ENCODE measurements around the gene PPP4C. TPM values are rescaled to one million over a fixed set of nuclear protein-coding genes. Genes with fewer than 3 reads are reported as not detected.
A peak's percentile ranks its signal among the peaks of the same experiment; 100 is the strongest.

PPP4C gene
- polyA plus RNA-seq, 4 donors = 82.0 to 120 (median 90.5) TPM

DNA sequence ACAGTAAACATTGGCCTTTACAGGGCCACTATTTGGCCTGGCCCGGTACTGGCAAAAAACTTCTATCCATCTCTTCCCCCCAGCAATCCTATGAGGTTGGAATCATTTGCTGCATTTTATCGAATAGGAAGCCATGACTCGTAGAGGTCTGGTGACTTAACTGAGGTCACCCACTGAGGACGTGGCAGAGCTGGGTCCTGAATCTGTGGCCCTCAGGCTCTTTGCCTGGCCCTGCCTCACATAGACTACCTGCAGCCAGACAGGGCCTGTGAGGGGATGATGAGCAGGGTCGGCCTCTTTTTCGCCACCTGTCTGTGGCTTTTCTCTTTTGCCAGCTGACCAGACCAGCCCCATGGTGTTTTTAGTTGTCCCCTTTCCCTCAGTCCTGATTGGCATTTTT lies 1.9 kb downstream of the PPP4C start:
- no peak for DNase-seq (ENCODE audit: low read depth in 4 of 4, low spot score in 3 of 4)

DNA sequence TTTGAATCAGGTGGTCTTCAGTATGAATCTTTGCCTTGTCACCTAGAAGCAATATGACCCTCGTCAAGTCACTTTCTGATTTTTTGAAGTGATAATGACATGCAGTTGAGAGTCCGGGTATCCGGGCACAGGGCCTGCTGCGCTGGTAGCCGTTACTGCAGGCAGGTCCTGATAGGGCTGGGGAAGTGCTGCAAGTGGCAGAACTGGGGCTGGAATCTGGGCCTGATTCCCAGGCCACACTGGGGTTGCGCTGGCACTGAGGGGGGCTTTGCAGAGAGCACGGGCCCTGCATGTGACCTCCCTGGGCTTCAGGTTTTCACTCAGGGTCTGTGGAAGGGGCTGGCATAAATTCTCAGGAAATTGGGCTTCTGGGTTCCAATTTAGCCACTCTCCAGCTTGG lies 3.0 kb downstream of the PPP4C start:
- no peak for DNase-seq (ENCODE audit: low read depth in 4 of 4, low spot score in 3 of 4)

DNA sequence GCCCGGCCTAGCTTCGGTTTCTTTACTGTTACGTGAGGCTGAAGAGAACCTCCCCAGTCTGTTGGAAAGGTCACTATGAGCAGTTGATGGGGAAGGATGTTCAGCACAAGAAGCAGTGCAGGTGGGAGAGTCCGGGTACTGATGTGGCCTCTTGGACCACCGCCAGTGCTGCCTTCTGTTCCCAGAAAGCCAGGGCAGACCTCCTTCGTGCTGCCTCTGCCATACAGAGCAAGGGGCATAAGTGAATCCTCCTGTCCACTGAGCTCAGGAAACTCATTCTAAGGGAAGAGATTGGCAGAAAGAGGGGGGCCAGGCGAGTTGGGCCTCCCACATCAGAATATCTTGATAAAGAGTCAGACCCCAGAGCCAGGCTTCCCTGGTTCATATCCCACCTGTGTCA lies 3.7 kb downstream of the PPP4C start:
- DNase-seq (ENCODE audit: low read depth in 4 of 4, low spot score in 3 of 4) = no peak

DNA sequence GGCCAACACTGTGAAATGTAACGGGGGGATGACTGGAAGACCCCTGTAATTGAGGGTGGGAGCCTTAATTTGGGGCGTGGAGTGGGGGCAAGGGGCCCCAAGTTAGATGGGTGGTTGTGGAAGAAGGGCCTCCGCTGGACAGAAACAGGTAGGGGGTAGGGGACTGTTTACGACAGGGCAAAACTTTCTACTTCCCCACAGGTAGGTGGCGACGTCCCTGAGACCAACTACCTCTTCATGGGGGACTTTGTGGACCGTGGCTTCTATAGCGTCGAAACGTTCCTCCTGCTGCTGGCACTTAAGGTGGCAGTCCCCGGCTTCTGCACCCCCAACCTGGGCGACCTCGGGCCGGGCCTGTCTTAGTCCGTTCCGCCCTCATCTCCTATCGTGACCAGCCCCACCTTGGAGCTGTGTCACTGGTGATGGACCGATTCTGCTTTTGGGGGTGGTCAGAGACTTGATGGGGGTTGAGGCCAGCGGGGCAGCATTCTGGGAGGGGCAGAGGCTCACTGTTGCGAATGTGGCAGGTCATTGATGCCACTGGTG lies 6.8 kb downstream of the PPP4C start:
- DNase-seq (ENCODE audit: low read depth in 4 of 4, low spot score in 3 of 4) = no peak

DNA sequence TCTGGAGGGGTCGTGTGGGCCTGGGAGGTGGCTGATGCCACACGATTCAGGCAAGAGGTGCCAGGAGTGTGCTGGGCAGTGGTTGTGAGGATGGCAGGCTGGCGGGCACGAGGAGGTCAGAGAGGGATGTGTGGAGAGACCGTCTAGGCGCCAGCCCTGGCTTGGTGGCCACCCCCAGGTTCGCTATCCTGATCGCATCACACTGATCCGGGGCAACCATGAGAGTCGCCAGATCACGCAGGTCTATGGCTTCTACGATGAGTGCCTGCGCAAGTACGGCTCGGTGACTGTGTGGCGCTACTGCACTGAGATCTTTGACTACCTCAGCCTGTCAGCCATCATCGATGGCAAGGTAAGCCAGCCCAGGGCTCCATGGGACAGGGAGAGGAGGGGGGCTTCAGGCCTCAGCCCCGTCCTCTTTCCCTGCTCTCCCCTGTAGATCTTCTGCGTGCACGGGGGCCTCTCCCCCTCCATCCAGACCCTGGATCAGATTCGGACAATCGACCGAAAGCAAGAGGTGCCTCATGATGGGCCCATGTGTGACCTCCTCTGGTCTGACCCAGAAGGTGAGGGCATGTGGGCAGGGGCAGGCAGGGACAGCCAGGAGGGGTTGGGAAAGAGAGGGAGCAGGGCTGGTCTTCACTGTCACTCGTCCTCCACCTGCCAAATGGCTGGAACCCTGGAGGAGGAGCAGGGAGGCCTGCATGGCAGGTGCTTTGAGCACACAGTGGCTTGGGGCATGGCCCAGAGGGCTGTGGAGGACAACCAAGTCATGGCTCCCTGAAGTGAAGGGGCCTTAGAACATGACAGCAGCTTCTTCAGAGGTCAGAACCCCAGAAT lies 7.6 kb downstream of the PPP4C start:
- DNase-seq (ENCODE audit: low read depth in 4 of 4, low spot score in 3 of 4) = no peak

DNA sequence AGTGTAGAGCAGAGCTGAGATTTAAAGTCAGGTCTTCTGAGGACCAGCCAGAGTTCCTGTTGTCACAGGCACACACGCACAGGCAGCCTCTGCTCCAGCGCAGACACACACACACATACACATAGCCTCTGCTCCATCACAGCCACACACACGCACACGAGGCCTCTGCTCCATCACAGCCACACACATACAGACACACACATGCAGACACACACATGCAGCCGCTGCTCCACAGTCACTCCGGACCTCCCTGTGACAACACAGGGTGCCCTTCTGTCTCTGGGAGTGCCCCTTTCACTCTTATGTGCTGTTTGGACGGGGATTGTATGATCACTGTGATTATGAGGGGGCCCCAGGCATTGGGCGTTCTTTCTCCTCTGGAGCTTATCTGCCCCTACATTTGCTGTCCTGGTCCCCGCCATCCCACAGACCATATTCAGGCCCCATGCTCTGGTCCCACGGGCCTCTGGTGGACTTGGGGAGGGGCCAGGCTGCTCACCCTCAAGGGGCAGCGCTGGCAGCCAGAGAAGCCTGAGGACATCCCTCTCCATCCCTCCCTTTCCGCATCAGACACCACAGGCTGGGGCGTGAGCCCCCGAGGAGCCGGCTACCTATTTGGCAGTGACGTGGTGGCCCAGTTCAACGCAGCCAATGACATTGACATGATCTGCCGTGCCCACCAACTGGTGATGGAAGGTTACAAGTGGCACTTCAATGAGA lies 8.5 kb downstream of the PPP4C start:
- no peak for DNase-seq (ENCODE audit: low read depth in 4 of 4, low spot score in 3 of 4)

DNA sequence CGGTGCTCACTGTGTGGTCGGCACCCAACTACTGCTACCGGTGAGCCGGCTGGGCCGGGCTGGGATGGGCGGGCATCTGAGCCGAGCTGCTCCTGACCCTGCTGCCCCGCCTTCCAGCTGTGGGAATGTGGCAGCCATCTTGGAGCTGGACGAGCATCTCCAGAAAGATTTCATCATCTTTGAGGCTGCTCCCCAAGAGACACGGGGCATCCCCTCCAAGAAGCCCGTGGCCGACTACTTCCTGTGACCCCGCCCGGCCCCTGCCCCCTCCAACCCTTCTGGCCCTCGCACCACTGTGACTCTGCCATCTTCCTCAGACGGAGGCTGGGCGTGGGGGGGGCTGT lies 9.0 kb downstream of the PPP4C start:
- no peak for DNase-seq (ENCODE audit: low read depth in 4 of 4, low spot score in 3 of 4)

DNA sequence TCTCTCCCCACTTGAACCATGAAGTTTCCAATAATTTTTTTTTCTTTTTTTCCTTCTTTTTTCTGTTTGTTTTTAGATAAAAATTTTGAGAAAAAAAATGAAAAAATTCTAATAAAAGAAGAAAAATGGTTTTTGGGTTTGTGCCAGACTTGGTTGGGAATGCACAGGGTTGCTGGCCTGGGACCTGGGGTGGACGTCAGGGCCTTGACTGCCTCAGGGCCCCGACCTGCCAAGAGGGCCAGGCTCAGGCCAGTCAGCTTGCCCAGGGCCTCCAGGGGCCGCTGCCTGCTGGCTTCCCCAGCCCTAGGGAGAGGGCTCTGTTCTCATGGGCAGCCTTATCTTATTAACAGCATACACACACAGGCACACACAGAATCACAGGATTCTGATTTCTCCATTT lies 9.5 kb downstream of the PPP4C start:
- no peak for DNase-seq (ENCODE audit: low read depth in 4 of 4, low spot score in 3 of 4)

DNA sequence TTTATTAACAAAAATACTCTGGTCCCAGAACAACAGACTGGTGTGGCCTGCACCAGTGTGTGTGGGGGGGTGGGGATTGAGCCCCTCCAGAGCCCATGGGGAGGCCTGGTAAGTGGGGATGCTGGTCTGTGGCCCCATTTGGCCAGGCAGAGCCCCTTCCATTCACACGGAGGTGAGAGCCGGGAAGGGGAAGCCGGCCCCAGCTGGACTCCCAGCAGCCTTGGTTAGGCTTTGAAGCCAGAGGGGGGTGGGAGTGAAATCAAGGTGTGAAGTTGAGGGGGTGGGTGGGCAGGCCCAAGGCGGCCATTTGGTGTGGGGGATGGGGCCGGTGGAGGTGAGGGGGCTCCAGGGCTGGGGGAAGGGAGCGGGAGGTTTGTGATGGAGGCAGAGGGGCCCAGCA lies 10.0 kb downstream of the PPP4C start:
- DNase-seq (ENCODE audit: low read depth in 4 of 4, low spot score in 3 of 4) = no peak

DNA sequence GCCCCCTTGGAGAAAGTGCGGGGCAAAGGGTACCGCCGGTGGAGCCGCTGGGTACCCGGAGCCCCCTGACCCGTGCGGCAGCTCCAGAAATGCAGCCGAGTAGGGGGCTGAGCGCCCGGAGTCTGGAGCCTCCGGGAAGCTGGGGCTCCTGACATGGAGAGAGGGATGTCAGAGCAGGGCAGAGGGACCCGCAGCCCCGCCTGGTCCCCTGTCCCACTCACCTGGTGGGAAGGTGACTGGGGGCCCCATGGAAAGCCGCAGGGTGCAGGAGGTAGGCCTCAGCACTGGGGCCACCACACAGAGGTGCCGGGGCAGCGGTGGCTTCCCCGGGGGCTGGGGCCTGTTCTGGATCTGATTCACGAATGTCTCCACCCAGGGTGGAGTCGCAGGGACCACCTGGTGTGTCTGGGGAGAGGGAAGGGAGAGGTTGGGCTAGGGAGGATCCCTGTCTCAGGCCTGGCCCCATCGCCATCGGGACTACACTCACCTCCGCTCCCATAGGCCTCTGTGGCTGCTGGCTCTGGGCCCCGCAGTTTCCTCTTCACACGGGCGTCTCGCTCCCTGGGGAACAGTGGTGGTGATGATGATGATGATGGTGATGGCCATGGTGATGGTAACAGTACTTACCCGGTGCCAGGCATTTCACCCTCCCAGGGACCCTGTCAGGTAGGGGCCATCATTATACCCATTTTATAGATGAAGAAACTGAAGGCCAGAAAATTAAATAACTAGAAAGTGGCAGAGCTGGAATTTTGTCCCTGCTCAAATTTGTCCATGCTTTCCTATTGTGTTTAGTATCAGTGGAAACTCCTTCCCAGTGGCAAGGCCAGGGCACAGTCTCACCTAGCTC lies 10.7 kb downstream of the PPP4C start:
- DNase-seq (ENCODE audit: low read depth in 4 of 4, low spot score in 3 of 4) = no peak

DNA sequence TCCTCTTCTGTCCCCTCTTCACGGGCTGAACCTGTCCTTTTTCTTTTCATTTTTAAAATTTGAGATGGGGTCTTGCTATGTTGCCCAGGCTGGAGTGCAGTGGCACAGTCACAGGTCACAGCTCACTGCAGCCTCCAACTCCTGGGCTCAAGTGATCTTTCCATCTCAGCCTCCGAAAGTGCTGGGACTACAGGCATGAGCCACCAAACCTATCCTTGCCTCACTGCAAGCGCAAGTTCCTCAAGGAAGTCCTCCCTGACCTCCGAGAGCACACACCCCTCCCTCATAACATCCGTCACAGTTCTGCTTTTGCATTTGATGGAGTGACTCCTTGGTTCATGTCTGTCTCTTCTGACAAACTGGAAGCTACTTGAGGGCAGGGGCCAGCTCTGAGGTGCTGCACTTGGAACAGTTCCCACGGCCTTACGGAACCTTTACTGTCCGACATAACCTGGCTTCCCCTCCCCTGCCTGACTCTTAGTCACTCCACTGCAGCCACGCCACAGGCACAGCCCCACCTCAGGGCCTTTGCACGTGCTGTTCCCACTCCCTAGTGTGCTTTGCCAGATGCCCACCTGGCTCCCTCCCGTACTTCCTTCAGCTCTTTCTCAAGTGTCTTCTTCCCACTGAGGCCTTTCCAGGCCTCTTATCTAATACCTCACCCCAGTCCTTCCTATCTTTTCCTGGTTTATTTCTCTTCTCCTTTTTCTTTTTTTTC lies 11.5 kb downstream of the PPP4C start:
- no peak for DNase-seq (ENCODE audit: low read depth in 4 of 4, low spot score in 3 of 4)

DNA sequence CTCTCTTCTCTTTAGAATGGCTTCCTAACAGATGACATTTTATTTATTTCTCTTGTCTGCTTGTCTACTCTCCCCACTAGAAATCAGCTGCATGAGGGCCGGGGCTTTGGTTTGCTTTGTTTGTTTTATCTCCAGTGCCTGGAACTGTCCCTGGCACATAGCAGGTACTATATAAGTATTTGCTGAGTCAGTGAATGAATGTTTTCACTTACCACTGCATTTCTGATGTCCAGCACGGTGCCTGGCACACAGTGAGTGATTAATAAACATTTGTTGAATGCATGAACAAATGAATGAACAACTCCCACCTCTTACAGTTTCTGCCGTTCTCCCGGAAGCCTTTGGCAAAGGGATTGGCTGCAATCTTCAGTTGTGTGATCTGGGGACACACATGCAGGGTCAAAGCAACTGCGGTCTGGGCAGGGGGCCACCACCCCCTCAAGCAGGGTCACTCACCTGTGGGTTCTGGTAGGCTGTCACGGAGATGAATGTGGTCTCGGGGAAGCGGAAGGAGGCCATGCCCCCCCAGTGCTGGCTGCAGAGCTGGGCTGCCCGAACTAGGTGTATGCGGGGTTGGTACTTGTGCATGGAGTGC lies 12.5 kb downstream of the PPP4C start:
- DNase-seq (ENCODE audit: low read depth in 4 of 4, low spot score in 3 of 4) = no peak

DNA sequence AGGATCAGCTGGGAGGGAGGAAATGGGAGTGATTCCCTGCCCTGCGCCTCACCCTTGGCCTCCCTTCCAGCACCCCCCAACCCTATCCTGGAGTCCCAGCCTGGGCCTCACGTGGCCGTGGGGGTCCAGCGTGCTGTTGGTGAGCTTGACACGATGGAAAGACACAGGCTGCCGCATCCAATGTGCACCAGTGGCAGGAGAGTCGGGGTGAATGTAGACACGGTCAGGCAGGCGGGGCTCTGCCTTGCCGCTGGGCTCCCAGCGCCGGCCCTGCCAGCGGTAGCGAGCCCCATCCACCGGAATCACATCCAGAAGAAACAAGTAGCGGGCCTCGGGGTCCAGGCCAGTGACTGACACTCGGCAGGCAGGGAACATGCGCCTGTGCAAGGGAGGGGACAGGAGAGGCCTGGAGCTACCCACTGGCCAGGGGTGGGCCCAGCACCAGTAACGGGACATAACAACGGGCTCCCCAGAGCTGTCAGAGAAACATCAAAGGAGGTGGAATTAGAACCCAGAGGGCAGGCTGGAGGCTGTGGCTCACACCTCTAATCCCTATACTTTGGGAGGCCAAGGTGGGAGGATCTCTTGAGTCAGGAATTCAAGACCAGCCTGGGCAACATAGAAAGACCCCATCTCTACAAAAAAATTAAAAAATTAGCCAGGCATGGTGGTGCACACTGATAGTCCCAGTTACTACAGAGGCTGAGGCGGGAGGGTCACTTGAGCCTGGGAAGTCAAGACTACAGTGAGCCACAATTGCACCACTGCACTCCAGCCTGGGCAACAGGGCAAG lies 13.2 kb downstream of the PPP4C start:
- no peak for DNase-seq (ENCODE audit: low read depth in 4 of 4, low spot score in 3 of 4)

DNA sequence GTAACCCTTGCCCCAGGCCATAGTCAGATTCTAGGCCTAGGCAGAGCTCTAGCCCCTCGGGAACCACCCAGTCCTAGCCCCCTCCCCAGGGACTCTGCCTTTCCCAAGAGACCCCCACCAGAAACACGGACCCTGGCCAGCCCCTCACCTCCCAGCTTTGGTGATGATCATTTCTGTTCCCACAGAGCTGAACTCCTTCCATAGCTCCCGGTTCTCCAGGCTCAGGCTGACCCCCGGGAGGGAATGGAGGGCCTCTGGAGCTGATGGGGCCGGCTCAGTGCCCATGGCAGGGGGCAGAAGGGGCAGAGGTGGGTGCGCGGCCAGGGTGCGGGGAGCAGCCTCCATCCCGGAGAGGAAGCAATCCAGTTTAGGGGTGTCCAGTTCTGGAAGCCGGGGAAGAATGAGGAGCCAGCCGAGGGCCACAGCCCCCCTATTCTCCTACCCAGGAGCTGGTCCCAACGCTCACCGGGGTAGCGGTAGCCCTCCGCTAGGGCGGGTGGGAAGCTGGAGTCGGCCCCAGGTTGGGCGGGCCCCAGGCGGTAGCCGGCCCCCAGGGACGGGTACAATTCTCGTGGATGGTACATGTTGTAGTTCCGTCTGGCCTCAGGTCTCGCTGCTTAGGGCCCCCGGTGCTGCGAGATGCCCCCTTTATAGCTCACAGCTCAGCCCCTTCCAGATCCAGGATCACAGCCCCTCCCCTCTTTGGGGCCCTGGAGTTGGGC lies 15.0 kb downstream of the PPP4C start:
- no peak for DNase-seq (ENCODE audit: low read depth in 4 of 4, low spot score in 3 of 4)

DNA sequence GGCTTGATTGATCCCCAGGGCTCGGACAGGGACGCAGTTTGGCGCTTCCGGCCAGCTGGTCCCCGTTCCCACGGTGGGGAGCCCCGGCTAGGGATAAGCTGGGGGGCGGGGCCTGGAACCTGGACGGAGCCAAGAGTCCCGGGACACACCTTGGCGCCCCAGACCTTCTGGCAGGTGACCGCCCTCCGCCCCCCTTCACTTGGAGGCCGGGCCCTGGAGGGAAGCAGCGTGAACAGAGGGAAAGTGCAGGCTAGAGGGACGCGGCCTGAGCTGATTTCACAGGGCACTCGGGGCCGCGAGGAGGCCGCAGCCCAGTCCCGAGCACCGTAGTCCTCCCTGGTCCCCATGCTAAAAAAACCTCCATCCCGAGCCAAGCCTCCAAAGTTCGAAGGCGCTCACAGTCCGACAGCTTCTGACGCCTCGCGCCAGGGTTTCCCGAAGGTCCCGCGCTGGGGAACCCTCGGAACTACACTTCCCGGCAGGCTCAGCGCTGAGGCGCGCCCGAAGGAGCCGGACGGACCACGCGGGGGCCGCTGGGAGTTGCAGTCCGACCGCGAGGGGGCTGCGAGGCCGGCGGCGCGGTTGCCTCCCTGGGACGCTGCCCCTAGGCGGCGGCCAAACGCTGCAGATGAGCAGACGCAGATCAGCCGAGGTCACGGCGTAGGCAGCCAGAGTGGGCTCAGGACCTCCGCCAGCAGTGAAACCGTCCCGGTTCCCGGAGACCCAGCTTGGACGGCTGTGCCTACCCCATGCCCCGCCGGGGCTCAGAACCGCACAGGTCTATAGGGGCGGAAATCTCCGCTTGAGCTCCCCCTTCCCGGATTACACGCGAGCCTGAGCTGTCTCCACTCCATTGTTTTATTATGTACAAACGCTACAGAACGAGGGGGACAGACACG lies 15.9 kb downstream of the PPP4C start, which contains the start of gene TBX6:
TBX6 (minus strand) TSS at position 451 of the 899 bp plus-strand sequence. CDS start 731 bp downstream, outside the sequence.
- peak; percentile 76 to 88 (median 84) for DNase-seq (ENCODE audit: low read depth in 4 of 4, low spot score in 3 of 4)

DNA sequence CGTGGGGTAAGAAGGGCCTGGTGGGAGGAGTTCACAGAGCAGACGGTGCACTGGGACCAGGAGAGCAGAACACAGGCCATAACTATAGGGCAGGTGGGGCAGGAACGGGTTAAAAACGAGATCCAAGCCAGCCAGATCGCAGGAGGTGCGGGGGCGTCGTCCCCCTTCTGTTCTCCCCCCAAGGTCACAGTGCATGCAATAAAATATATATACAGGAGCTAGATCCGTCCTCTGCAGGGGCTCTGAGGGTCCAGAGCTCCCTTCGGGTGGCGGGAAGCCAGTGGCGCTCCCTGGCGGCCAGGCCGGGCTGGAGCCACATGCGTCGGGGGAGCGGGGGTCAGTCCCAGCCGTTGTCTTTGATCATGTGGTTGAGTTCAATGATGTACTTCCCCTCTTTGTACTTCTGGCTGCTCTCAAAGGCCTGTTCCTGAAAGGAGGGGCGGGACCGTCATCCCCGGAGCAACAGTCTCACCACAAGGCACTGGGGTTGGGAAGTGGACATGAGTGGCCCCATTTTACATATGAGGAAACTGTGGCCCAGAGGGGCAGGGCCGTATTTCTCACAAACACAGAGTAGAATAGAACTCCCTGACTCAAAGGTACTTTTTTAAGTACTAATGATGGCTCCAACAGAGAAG lies 16.7 kb downstream of the PPP4C start:
- peak in 2 of 4 donors; percentile 40 to 57 for DNase-seq (ENCODE audit: low read depth in 4 of 4, low spot score in 3 of 4)

All from right renal pelvis (tissue), 4 donors.